Metanephros (tissue), 1 donor: Measurements from ENCODE around the gene HES5. TPM values are rescaled to one million over a fixed set of nuclear protein-coding genes. Genes with fewer than 3 reads are reported as not detected.

Experiments
- total RNA-seq: library from RNA; depleted of rRNA; stranded (reverse); fragments of >200 nt; gene quantifications from one replicate; pipeline ENCODE4 v1.2.3, GENCODE V29; 2014

The HES5 gene, protein sequence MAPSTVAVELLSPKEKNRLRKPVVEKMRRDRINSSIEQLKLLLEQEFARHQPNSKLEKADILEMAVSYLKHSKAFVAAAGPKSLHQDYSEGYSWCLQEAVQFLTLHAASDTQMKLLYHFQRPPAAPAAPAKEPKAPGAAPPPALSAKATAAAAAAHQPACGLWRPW
- 4.1 TPM for total RNA-seq

DNA sequence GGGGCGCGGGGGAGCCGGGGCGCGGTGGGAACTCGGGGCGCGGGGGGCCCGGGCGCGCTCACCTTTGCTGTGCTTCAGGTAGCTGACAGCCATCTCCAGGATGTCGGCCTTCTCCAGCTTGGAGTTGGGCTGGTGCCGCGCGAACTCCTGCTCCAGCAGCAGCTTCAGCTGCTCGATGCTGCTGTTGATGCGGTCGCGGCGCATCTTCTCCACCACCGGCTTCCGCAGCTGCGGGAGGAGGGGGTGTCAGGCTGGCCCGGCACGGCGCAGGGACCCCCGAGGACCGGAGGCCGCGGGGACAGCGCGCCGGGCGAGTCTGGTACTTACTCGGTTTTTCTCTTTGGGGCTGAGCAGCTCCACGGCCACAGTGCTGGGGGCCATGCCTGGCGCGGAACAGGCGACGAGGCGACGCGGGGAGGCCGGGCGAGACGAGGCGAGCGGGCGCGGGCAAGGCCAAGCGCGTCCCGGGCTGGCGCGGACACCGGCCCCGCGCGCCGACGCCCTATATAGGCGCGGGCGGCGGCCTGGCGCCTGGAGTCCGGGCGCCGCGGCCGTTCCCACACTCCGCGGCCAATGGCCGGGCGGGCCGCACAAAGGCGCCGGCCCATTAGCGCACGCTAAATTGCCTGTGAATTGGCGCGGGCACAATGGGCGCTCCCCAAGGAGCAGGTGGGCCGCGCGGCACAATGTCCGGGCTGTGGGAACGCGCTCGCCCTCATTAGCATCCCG lies at the start of gene HES5:
TSS of gene HES5 (minus strand) at position 480 of the 729 bp plus-strand sequence. CDS start at position 381, 99 bp downstream.

DNA sequence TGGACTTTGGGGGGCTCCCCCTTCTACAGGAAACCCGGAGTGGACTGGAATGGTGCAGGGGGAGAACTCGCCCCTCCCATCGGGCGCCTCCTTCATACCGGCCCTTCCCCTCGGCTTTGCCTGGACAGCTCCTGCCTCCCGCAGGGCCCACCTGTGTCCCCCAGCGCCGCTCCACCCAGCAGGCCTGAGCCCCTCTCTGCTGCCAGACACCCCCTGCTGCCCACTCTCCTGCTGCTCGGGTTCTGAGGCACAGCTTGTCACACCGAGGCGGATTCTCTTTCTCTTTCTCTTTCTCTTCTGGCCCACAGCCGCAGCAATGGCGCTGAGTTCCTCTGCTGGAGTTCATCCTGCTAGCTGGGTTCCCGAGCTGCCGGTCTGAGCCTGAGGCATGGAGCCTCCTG lies 26.2 kb upstream of the HES5 start, which contains the start of gene TNFRSF14:
TSS of gene TNFRSF14 (plus strand) at position 95 of the 401 bp plus-strand sequence. CDS start at position 389, 294 bp downstream.

DNA sequence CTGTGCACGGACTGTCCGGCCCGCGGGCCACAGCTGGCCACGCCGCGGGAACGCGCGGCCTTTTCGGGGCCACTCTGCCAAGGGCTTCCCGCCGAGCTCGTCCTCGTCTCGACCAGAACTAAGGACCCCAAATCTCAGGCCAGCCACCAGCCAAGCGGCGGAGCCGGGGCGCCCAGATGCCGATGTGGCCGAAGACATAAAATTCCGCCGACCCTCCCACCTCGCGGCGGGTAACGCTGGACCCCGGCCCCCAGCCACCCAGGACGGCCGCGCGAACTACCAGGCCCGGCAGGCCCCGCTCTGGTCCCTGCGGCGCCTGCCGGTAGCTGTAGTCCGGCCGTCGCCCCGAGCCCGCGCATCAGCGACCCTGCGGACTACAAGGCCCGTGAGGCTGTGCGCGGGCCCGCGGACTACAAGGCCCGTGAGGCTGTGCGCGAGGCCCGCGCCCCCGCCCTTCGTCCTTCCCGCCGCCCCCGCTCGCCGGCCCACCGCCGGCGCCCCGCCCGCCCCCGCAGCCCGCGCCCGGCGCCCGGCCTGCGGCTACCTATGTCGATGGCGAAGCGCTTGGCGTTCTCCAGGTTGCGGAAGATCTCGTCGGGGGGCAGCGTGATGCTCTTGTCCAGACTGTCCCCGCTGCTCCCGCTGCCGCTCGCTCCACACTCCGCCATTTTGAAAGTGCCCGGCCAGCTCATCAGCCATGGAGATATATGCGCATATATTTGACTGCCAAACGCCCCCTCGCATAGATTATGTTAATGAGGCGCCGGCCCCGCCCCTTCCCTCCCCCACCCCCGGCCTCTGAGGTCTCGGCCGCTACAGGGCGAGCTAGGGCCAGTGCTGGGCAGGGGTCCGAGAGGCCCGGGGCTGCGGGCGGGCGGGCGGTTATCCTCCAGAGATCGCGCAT lies 3.9 kb downstream of the HES5 start, which contains the start of gene PANK4:
TSS of gene PANK4 (minus strand) at position 677 of the 904 bp plus-strand sequence. CDS start at position 668, 9 bp downstream.

Other genes starting within 250 kb of the HES5 start
- 20.8 TPM for gene MORN1, start 138.7 kb downstream of the HES5 start, total RNA-seq
- 57.5 TPM for gene RER1, start 138.4 kb downstream of the HES5 start, total RNA-seq
- gene PEX10, start 117.7 kb downstream of the HES5 start, total RNA-seq = 31.8 TPM
- 1.8 TPM for gene PLCH2, start 54.0 kb downstream of the HES5 start, total RNA-seq
- 35.6 TPM for gene PANK4, start 3.7 kb downstream of the HES5 start, total RNA-seq
- gene TNFRSF14, start 26.1 kb upstream of the HES5 start, total RNA-seq = 45.6 TPM
- gene PRXL2B, start 56.5 kb upstream of the HES5 start, total RNA-seq = 26.3 TPM
- gene MMEL1, start 102.8 kb upstream of the HES5 start, total RNA-seq = 6.8 TPM